A549 (cell line): ENCODE measurements around the gene TMA7B. TPM values are rescaled to one million over a fixed set of nuclear protein-coding genes. Genes with fewer than 3 reads are reported as not detected.

Experiments used
- ATAC-seq, 2 experiments: fragments of 200-7000 bp in 1 of 2; fragments of >200 bp in 1 of 2; cut with Nextera tagmentation in 1 of 2; cut with Tn5 transposase in 1 of 2; 3 replicates each; pipeline versions ENCODE4 v1.8.0 to v1.9.1; 2018 to 2020; ENCODE audit warnings: mild to moderate bottlenecking in 1 of 2, moderate library complexity in 1 of 2
- CTCF ChIA-PET: fragments of 300-600 bp; sonication (Branson Sonifier 250); formaldehyde crosslinking; extraction: SDS; loops from one replicate; lab custom pipeline; 2021; ENCODE audit warnings: antibody characterized with exemption, inconsistent platforms; lab: Yijun Ruan, JAX
- POLR2A ChIA-PET: fragments of 350-600 bp; formaldehyde crosslinking; extraction: SDS; loops from one replicate; lab custom pipeline; 2021; ENCODE audit warnings: antibody characterized with exemption, inconsistent platforms; lab: Yijun Ruan, JAX
- DNase-seq, 2 experiments: peaks; one replicate each; pipeline versions ENCODE4 v3.0.0 to v3.0.0-alpha.2; 2011 to 2016; ENCODE audit warnings: low read depth in 1 of 2, low spot score in 1 of 2
- FAIRE-seq: peaks from 2 replicates; lab custom pipeline; 2011; peaks lifted over from hg19 to GRCh38; lab: Jason Lieb, UNC
- H3K27ac ChIP-seq, 2 experiments: fragments of >200 bp; sonication (Bioruptor Twin); formaldehyde crosslinking; 3 replicates each; pipeline ENCODE4 v1.5.1; 2016 to 2017
- H3K4me1 ChIP-seq: fragments of >200 bp; sonication (Bioruptor Twin); formaldehyde crosslinking; 3 replicates; pipeline ENCODE4 v1.6.1; 2016
- H3K4me2 ChIP-seq: fragments of >200 bp; sonication (Bioruptor Twin); formaldehyde crosslinking; 3 replicates; pipeline ENCODE4 v1.6.1; 2016
- H3K4me3 ChIP-seq: fragments of >200 bp; sonication (Bioruptor Twin); formaldehyde crosslinking; 3 replicates; pipeline ENCODE4 v1.5.1; 2016
- H3K9me3 ChIP-seq: fragments of >200 bp; sonication (Bioruptor Twin); formaldehyde crosslinking; 3 replicates; pipeline ENCODE4 v1.6.1; 2016
- ATOH8 ChIP-seq: fragments of 250-450 bp; sonication (Bioruptor Pico); IDR thresholded peaks from 2 replicates; pipeline ENCODE4 v1.5.0; 2020; ENCODE audit warnings: low read depth, mild to moderate bottlenecking, moderate library complexity
- CHD2 ChIP-seq: fragments of 150-350 bp; IDR thresholded peaks from 2 replicates; pipeline ENCODE4 v1.6.1; 2014; ENCODE audit warnings: low read length; ENCODE audit not compliant: partially characterized antibody
- CHD4 ChIP-seq: fragments of 200-600 bp; sonication (generic); IDR thresholded peaks from 2 replicates; pipeline ENCODE4 v1.6.1; 2016; ENCODE audit warnings: antibody characterized with exemption, mild to moderate bottlenecking, borderline replicate concordance
- EHF ChIP-seq: fragments of 250-450 bp; sonication (Bioruptor Pico); IDR thresholded peaks from 2 replicates; pipeline ENCODE4 v1.5.0; 2020; ENCODE audit warnings: mild to moderate bottlenecking
- EHMT2 ChIP-seq: fragments of 200-600 bp; sonication (generic); IDR thresholded peaks from 2 replicates; pipeline ENCODE4 v1.6.1; 2016; ENCODE audit warnings: antibody characterized with exemption, low read depth, mild to moderate bottlenecking, moderate library complexity
- EP300 ChIP-seq, 2 experiments: fragments of >200 bp; sonication (Bioruptor Twin); formaldehyde crosslinking; IDR thresholded peaks; 2 replicates in 1 of 2; 3 replicates in 1 of 2; pipeline ENCODE4 v1.6.1; 2016 to 2017
- HOXA7 ChIP-seq: fragments of 250-450 bp; sonication (Bioruptor Pico); IDR thresholded peaks from 2 replicates; pipeline ENCODE4 v1.5.0; 2020; ENCODE audit warnings: mild to moderate bottlenecking, moderate library complexity
- HOXB13 ChIP-seq: fragments of 250-450 bp; sonication (Bioruptor Pico); IDR thresholded peaks from 2 replicates; pipeline ENCODE4 v1.5.0; 2020; ENCODE audit warnings: low read depth, mild to moderate bottlenecking, moderate library complexity
- MYC ChIP-seq: IDR thresholded peaks from 2 replicates; pipeline ENCODE4 v1.6.1; 2012; ENCODE audit warnings: mild to moderate bottlenecking, inconsistent platforms, low read length, improper control_type of control experiment, borderline replicate concordance
- NR3C1 ChIP-seq: fragments of >200 bp; sonication (Bioruptor Twin); formaldehyde crosslinking; IDR thresholded peaks from 3 replicates; pipeline ENCODE4 v1.6.1; 2017
- PHF8 ChIP-seq: fragments of 200-600 bp; sonication (generic); IDR thresholded peaks from 2 replicates; pipeline ENCODE4 v1.6.1; 2016; ENCODE audit warnings: low read depth, mild to moderate bottlenecking, antibody characterized with exemption, moderate library complexity, borderline replicate concordance
- RARB ChIP-seq: fragments of 250-450 bp; sonication (Bioruptor Pico); IDR thresholded peaks from 2 replicates; pipeline ENCODE4 v1.8.0; 2021; ENCODE audit warnings: mild to moderate bottlenecking, moderate library complexity
- SMC3 ChIP-seq: fragments of >200 bp; sonication (Bioruptor Twin); formaldehyde crosslinking; IDR thresholded peaks from 3 replicates; pipeline ENCODE4 v1.6.1; 2018; ENCODE audit warnings: inconsistent platforms
- SREBF2 ChIP-seq: fragments of 450-650 bp; IDR thresholded peaks from 2 replicates; pipeline ENCODE4 v1.6.1; 2014; ENCODE audit warnings: mild to moderate bottlenecking, moderate library complexity
- ZC3H11A ChIP-seq: fragments of 450-650 bp; IDR thresholded peaks from 2 replicates; pipeline ENCODE4 v1.6.1; 2014; ENCODE audit warnings: antibody characterized with exemption, mild to moderate bottlenecking
- ZFP36 ChIP-seq: fragments of 450-650 bp; IDR thresholded peaks from 2 replicates; pipeline ENCODE4 v1.6.1; 2014; ENCODE audit warnings: borderline replicate concordance; ENCODE audit not compliant: partially characterized antibody
- WGBS: methylation state at CpG from one replicate; pipeline ENCODE4 v1.1.6; 2017; ENCODE audit errors: missing lambda C conversion rate; 5-methylcytosine and 5-hydroxymethylcytosine counted together
- polyA plus RNA-seq, 4 experiments: library from polyadenylated mRNA; depleted of rRNA in 3 of 4; stranded (reverse); fragments of >200 nt; fragmentation: RNase III in 1 of 4; extraction: RNeasy Plus Mini Kit Qiagen cat#74134 plus additional on column Dnase treatment in 1 of 4; gene quantifications; 2 replicates in 3 of 4; 3 replicates in 1 of 4; pipeline ENCODE4 v1.2.3, GENCODE V29; 2011 to 2017
- TF ChIP-seq, protein P1 (sequence below): fragments of 200-600 bp; sonication (generic); IDR thresholded peaks from 2 replicates; pipeline ENCODE4 v1.6.1; 2016; ENCODE audit warnings: antibody characterized with exemption, mild to moderate bottlenecking, moderate library complexity
- TF ChIP-seq, protein P2 (sequence below): fragments of 250-450 bp; sonication (Bioruptor Pico); IDR thresholded peaks from 2 replicates; pipeline ENCODE4 v1.5.0; 2021; ENCODE audit warnings: mild to moderate bottlenecking, moderate library complexity, borderline replicate concordance

TMA7B gene
- polyA plus RNA-seq, 2 of the 4 experiments (the other 2 are of a cell fraction): not detected

DNA sequence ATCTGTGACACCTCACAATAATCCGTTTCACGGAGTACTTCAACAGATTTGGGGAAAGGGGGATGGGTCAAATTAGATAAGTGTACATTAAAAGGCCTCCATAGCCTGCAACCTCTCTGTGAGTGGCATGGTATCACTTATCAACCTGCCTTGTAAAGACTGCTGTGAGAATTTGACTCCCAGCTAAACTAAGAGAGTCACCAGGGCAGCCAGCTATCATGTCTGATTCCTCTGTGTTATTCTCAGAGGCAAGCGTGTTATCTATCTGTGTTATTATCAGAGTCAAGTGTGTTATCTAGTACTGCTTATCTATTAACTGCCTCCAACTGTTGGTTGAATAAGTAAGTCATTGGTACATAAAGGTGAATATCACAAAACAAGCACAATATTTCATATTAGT, 30.5 kb downstream of the TMA7B start:
- Histone ChIP-seq H3K9me3 (no peaks in the 10 kb centered on the region), H3K4me3 (no peak overlapping the region), H3K4me2 (no peak overlapping the region), H3K27ac (no peak overlapping the region), H3K4me1 (no peaks in the 10 kb centered on the region; the same call in 2 of the 3 replicates)
- DNase-seq: no peak
- no peak for TF ChIP-seq EHF (CRISPR knock-in tag)
- no peak for TF ChIP-seq CHD2
- TF ChIP-seq HOXA7 (CRISPR knock-in tag): no peak
- TF ChIP-seq SMC3: no peak
- no peak for TF ChIP-seq PHF8
- TF ChIP-seq HOXB13 (CRISPR knock-in tag): no peak
- no peak for TF ChIP-seq EHMT2
- no peak for TF ChIP-seq ATOH8 (CRISPR knock-in tag)
- TF ChIP-seq, protein P1, sequence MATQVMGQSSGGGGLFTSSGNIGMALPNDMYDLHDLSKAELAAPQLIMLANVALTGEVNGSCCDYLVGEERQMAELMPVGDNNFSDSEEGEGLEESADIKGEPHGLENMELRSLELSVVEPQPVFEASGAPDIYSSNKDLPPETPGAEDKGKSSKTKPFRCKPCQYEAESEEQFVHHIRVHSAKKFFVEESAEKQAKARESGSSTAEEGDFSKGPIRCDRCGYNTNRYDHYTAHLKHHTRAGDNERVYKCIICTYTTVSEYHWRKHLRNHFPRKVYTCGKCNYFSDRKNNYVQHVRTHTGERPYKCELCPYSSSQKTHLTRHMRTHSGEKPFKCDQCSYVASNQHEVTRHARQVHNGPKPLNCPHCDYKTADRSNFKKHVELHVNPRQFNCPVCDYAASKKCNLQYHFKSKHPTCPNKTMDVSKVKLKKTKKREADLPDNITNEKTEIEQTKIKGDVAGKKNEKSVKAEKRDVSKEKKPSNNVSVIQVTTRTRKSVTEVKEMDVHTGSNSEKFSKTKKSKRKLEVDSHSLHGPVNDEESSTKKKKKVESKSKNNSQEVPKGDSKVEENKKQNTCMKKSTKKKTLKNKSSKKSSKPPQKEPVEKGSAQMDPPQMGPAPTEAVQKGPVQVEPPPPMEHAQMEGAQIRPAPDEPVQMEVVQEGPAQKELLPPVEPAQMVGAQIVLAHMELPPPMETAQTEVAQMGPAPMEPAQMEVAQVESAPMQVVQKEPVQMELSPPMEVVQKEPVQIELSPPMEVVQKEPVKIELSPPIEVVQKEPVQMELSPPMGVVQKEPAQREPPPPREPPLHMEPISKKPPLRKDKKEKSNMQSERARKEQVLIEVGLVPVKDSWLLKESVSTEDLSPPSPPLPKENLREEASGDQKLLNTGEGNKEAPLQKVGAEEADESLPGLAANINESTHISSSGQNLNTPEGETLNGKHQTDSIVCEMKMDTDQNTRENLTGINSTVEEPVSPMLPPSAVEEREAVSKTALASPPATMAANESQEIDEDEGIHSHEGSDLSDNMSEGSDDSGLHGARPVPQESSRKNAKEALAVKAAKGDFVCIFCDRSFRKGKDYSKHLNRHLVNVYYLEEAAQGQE: no peak
- TF ChIP-seq EP300 (IDR thresholded peaks at IDR 0.05): no peak
- TF ChIP-seq MYC: no peak
- no peak for TF ChIP-seq ZC3H11A
- TF ChIP-seq, protein P2, sequence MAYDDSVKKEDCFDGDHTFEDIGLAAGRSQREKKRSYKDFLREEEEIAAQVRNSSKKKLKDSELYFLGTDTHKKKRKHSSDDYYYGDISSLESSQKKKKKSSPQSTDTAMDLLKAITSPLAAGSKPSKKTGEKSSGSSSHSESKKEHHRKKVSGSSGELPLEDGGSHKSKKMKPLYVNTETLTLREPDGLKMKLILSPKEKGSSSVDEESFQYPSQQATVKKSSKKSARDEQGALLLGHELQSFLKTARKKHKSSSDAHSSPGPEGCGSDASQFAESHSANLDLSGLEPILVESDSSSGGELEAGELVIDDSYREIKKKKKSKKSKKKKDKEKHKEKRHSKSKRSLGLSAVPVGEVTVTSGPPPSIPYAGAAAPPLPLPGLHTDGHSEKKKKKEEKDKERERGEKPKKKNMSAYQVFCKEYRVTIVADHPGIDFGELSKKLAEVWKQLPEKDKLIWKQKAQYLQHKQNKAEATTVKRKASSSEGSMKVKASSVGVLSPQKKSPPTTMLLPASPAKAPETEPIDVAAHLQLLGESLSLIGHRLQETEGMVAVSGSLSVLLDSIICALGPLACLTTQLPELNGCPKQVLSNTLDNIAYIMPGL (CRISPR knock-in tag): no peak
- TF ChIP-seq RARB: no peak
- TF ChIP-seq NR3C1: no peak
- TF ChIP-seq ZFP36: no peak
- ChIA-PET CTCF (interaction anchor here (0.6 to 1.2 kb wide), 4 partner anchors 15 to 351 kb away, joined by 3 to 5 read pairs (median 4); no protein-coding TSS in a partner anchor), POLR2A (no interaction called here)
- FAIRE-seq: no peak
- 77% methylated on average over 3 of the region's 3 CpGs for WGBS
- no peak for ATAC-seq

DNA sequence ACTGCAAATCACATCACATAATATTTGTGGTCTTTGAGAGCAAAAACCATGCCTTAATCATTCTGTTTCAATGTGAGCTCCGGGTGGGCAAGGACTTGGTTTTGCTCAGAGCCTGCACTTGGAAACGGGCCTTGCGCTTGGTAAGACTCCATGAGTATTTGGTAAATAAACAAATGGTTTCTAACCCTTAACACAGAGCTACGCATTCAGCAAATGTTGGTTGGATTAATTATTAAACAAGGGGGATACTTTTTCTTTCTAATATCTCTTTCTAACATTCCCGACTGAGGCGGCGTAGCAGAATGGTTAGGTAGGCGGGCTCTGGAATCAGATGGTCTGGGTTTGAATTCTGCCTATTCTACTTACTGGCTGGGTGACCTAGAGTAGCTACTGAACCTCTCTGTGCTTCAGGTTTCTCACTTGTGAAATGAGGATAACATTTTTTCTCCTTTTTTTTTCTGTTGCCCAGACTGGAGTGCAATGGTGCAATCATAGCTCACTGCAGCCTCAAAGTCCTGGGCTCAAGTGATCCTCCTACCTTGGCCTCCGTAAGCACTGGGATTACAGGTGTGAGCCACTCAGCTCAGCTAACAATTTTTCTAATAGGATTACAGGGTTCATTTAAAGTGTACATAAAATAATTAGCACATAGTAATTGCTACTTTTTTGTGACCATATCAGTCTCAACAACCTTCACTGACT, 31.1 kb downstream of the TMA7B start:
- no peaks in the 10 kb centered on the region for H3K9me3 ChIP-seq
- POLR2A ChIA-PET: no interaction called here
- no peak overlapping the region for H3K27ac ChIP-seq
- no peak overlapping the region for H3K4me2 ChIP-seq
- no peak for FAIRE-seq
- TF ChIP-seq SREBF2 (no peak), ZFP36 (peak; percentile 6), PHF8 (no peak), CHD4 (no peak)
- TF ChIP-seq, all 56 proteins: peak for 1
- Histone ChIP-seq H3K4me1 (no peaks in the 10 kb centered on the region; the same call in 2 of the 3 replicates), H3K4me3 (no peak overlapping the region)
- peak in 1 of 2 experiments; percentile 30; a peak in 2 of 6 replicates for ATAC-seq
- peak in 1 of 2 experiments; percentile 14 for DNase-seq
- 56% methylated on average over 9 of the region's 9 CpGs for WGBS
- CTCF ChIA-PET: interaction anchor here (0.8 to 1.1 kb wide), 3 partner anchors 11 to 38 kb away, joined by 3 read pairs; no protein-coding TSS in a partner anchor
